ENCODE data around the gene DNAJC5.

The DNAJC5 gene

DNA sequence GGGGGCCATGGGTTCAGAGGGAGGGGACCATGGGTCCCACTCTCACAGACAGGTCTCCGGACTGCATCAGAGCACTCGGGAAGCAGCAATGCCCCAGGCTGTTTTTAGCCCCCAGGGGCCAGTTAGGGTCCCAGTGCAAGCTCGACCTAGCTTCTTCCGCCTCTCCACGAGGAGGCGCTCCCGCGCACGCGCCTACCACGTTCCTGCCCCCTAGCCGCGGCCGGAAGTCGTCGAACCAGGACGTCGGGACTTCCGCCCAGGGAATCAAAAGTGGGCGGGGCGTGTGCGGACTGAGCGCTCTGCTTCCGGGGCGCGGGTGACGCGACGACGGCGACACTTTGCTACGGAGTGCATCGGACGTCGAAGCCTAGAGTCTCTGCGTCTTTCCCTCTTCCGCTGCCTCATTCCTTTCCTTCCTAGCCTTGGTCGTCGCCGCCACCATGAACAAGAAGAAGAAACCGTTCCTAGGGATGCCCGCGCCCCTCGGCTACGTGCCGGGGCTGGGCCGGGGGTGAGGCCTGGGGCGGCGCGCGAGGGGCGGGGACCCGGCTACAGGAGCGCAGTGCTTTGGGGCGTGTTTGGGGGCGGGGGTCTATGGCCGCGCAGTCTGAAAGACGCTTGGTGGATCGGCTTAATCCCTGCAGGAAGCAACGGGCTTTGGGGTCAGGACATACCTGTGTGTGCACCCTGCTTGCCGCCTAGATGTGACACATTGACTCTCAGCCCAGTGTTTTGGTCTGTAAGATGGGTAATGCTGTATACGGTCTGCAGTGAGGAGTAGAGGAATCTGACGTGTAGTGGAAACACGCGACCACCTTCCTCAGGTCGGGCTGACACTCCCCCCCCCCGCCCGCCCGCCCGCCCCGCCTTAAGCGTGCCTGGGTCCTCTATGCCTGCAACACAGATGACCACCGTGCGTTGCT lies 86.1 kb downstream of the DNAJC5 start, which contains the start of gene PRPF6 (continued):
- TF ChIP-seq, protein P1, sequence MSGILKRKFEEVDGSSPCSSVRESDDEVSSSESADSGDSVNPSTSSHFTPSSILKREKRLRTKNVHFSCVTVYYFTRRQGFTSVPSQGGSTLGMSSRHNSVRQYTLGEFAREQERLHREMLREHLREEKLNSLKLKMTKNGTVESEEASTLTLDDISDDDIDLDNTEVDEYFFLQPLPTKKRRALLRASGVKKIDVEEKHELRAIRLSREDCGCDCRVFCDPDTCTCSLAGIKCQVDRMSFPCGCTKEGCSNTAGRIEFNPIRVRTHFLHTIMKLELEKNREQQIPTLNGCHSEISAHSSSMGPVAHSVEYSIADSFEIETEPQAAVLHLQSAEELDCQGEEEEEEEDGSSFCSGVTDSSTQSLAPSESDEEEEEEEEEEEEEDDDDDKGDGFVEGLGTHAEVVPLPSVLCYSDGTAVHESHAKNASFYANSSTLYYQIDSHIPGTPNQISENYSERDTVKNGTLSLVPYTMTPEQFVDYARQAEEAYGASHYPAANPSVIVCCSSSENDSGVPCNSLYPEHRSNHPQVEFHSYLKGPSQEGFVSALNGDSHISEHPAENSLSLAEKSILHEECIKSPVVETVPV (CRISPR knock-in tag; IDR thresholded peaks at IDR 0.05): no peak

DNA sequence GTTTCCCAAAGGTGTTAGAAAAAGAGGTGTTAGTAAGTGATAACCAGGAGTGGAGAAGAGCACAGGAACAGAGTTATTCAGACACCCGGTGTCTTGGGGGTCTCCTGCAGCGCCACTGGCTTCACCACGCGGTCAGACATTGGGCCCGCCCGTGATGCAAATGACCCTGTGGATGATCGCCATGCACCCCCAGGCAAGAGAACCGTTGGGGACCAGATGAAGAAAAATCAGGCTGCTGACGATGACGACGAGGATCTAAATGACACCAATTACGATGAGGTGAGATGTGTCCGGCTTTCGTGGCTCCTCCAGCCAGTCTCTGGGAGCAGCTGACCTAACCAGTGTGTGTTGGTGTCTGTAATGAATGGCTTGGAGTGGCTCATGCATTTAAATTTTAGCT lies 88.0 kb downstream of the DNAJC5 start:
- TF ChIP-seq OSR1 (CRISPR knock-in tag; IDR thresholded peaks at IDR 0.05) (no peak), ZFP30 (CRISPR knock-in tag; IDR thresholded peaks at IDR 0.05) (no peak), TCF4 (CRISPR knock-in tag; IDR thresholded peaks at IDR 0.05; ENCODE audit: borderline replicate concordance) (no peak), CSDC2 (CRISPR knock-in tag; IDR thresholded peaks at IDR 0.05) (no peak), ZFP3 (CRISPR knock-in tag; IDR thresholded peaks at IDR 0.05) (no peak), PPARA (CRISPR knock-in tag; IDR thresholded peaks at IDR 0.05; ENCODE audit: borderline replicate concordance) (no peak), ZC3H10 (CRISPR knock-in tag; IDR thresholded peaks at IDR 0.05) (no peak), GLIS3 (CRISPR knock-in tag; IDR thresholded peaks at IDR 0.05) (no peak), ESRRG (CRISPR knock-in tag; IDR thresholded peaks at IDR 0.05) (no peak), TOX (CRISPR knock-in tag; IDR thresholded peaks at IDR 0.05; ENCODE audit: borderline replicate concordance) (no peak), RARB (CRISPR knock-in tag; IDR thresholded peaks at IDR 0.05) (no peak), SNAI2 (CRISPR knock-in tag; IDR thresholded peaks at IDR 0.05) (no peak), ZNF565 (CRISPR knock-in tag; conservative IDR thresholded peaks at IDR 0.05; ENCODE audit: low read depth) (no peak)
- TF ChIP-seq, protein P2, sequence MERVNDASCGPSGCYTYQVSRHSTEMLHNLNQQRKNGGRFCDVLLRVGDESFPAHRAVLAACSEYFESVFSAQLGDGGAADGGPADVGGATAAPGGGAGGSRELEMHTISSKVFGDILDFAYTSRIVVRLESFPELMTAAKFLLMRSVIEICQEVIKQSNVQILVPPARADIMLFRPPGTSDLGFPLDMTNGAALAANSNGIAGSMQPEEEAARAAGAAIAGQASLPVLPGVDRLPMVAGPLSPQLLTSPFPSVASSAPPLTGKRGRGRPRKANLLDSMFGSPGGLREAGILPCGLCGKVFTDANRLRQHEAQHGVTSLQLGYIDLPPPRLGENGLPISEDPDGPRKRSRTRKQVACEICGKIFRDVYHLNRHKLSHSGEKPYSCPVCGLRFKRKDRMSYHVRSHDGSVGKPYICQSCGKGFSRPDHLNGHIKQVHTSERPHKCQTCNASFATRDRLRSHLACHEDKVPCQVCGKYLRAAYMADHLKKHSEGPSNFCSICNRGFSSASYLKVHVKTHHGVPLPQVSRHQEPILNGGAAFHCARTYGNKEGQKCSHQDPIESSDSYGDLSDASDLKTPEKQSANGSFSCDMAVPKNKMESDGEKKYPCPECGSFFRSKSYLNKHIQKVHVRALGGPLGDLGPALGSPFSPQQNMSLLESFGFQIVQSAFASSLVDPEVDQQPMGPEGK (CRISPR knock-in tag; IDR thresholded peaks at IDR 0.05; ENCODE audit: borderline replicate concordance): no peak
- TF ChIP-seq, protein P3, sequence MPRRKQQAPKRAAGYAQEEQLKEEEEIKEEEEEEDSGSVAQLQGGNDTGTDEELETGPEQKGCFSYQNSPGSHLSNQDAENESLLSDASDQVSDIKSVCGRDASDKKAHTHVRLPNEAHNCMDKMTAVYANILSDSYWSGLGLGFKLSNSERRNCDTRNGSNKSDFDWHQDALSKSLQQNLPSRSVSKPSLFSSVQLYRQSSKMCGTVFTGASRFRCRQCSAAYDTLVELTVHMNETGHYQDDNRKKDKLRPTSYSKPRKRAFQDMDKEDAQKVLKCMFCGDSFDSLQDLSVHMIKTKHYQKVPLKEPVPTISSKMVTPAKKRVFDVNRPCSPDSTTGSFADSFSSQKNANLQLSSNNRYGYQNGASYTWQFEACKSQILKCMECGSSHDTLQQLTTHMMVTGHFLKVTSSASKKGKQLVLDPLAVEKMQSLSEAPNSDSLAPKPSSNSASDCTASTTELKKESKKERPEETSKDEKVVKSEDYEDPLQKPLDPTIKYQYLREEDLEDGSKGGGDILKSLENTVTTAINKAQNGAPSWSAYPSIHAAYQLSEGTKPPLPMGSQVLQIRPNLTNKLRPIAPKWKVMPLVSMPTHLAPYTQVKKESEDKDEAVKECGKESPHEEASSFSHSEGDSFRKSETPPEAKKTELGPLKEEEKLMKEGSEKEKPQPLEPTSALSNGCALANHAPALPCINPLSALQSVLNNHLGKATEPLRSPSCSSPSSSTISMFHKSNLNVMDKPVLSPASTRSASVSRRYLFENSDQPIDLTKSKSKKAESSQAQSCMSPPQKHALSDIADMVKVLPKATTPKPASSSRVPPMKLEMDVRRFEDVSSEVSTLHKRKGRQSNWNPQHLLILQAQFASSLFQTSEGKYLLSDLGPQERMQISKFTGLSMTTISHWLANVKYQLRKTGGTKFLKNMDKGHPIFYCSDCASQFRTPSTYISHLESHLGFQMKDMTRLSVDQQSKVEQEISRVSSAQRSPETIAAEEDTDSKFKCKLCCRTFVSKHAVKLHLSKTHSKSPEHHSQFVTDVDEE (CRISPR knock-in tag; IDR thresholded peaks at IDR 0.05): no peak
- no peak for ATAC-seq

Measured in SK-N-SH treated with all-trans-retinoic acid at 6 μM for 48 hours (cell line).